Measurements from ENCODE around the gene TNFRSF19.
"Not testable (repeated sequence)": the region's sequence is repeated elsewhere in the genome, so short reads cannot be mapped to it uniquely, and the experiment has no call there.

TNFRSF19 gene, protein sequence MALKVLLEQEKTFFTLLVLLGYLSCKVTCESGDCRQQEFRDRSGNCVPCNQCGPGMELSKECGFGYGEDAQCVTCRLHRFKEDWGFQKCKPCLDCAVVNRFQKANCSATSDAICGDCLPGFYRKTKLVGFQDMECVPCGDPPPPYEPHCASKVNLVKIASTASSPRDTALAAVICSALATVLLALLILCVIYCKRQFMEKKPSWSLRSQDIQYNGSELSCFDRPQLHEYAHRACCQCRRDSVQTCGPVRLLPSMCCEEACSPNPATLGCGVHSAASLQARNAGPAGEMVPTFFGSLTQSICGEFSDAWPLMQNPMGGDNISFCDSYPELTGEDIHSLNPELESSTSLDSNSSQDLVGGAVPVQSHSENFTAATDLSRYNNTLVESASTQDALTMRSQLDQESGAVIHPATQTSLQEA

GRCh38 chr13:23570099-23570920, at the start of gene TNFRSF19:
Gene TNFRSF19 (plus strand): TSS chr13:23570412. CDS start chr13:23590184, 19,772 bp downstream.
- H3K4me3 ChIP-seq (replicated peaks; ENCODE audit: low read depth, low read length), result peak within 1 kb of the TSS; percentile 57
- no peak for TF ChIP-seq CTCF (IDR thresholded peaks at IDR 0.05; ENCODE audit: insufficient read depth, low read length, poor library complexity, severe bottlenecking)
- no peak for DNase-seq (ENCODE audit: extremely low read depth, insufficient read length)

GRCh38 chr13:23529926-23530325, 40.3 kb upstream of the TNFRSF19 start:
- H3K4me3 ChIP-seq (replicated peaks; ENCODE audit: low read depth, low read length); DNase-seq (ENCODE audit: extremely low read depth, insufficient read length); H3K27me3 ChIP-seq (replicated peaks; ENCODE audit: control insufficient read depth, insufficient read depth, low read length); H3K36me3 ChIP-seq (ENCODE audit: control insufficient read depth, insufficient read depth, low read length): not testable (repeated sequence)

More at GRCh38 chr13:23570099-23570920, at the start of gene TNFRSF19:
- Histone ChIP-seq H3K27me3 (replicated peaks; ENCODE audit: control insufficient read depth, insufficient read depth, low read length) (no peaks in the 10 kb centered on the region), H3K36me3 (ENCODE audit: control insufficient read depth, insufficient read depth, low read length) (no peaks in the 10 kb centered on the region)

DNA sequence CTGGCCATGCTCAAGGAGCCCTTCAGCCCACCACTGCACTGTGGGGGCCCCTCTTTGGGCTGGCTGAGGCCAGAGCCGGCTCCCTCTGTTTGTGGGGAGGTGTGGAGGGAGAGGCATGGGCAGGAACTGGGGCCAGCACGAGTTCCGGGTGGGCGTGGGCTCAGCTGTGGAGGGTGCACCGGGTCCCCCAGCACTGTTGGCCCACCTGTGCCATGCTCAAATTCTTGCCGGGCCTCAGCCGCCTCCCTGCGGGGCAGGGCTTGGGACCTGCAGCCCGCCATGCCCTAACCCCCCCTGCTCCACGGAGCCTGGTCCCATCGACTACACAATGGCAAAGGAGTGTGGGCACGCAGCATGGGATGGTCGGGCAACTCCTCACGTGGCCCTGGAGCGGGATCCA, 38.8 kb upstream of the TNFRSF19 start:
- no peaks in the 10 kb centered on the region for H3K27me3 ChIP-seq (replicated peaks; ENCODE audit: control insufficient read depth, insufficient read depth, low read length)
- H3K36me3 ChIP-seq (ENCODE audit: control insufficient read depth, insufficient read depth, low read length), result no peaks in the 10 kb centered on the region
- DNase-seq (ENCODE audit: extremely low read depth, insufficient read length), result no peak
- no peak overlapping the region for H3K4me3 ChIP-seq (replicated peaks; ENCODE audit: low read depth, low read length)
- no peak for TF ChIP-seq CTCF (IDR thresholded peaks at IDR 0.05; ENCODE audit: insufficient read depth, low read length, poor library complexity, severe bottlenecking)

DNA sequence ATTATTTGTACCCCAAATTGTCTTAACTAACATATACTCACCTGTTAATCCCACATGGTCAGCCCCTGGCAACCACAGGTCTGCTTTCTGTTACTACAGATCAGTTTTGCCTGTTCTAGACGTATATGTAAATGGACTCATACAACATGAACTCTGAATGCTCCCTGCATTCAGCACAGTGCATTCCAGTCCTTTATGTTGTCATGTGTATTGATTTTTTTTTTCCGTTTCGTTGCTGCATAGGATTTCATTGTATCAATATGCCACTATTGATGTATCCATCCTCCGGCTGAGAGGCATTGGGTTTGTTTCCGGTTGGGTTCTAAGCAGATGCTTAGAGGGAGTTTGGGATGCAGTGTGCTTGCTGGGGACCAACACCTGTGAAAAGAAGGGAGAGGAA, 36.1 kb upstream of the TNFRSF19 start:
- no peak overlapping the region for H3K4me3 ChIP-seq (replicated peaks; ENCODE audit: low read depth, low read length)
- DNase-seq (ENCODE audit: extremely low read depth, insufficient read length), result no peak
- no peaks in the 10 kb centered on the region for H3K27me3 ChIP-seq (replicated peaks; ENCODE audit: control insufficient read depth, insufficient read depth, low read length)
- TF ChIP-seq CTCF (IDR thresholded peaks at IDR 0.05; ENCODE audit: insufficient read depth, low read length, poor library complexity, severe bottlenecking), result no peak
- no peaks in the 10 kb centered on the region for H3K36me3 ChIP-seq (ENCODE audit: control insufficient read depth, insufficient read depth, low read length)

- DNase-seq (ENCODE audit: extremely low read depth, insufficient read length), result no peak
- no peaks in the 10 kb centered on the region for H3K27me3 ChIP-seq (replicated peaks; ENCODE audit: control insufficient read depth, insufficient read depth, low read length)
- no peak overlapping the region for H3K4me3 ChIP-seq (replicated peaks; ENCODE audit: low read depth, low read length)
- H3K36me3 ChIP-seq (ENCODE audit: control insufficient read depth, insufficient read depth, low read length), result no peaks in the 10 kb centered on the region; the same call in 1 of the 2 replicates
- TF ChIP-seq CTCF (IDR thresholded peaks at IDR 0.05; ENCODE audit: insufficient read depth, low read length, poor library complexity, severe bottlenecking), result no peak
Observed at GRCh38 chr13:23541221-23541824, 28.9 kb upstream of the TNFRSF19 start.

DNA sequence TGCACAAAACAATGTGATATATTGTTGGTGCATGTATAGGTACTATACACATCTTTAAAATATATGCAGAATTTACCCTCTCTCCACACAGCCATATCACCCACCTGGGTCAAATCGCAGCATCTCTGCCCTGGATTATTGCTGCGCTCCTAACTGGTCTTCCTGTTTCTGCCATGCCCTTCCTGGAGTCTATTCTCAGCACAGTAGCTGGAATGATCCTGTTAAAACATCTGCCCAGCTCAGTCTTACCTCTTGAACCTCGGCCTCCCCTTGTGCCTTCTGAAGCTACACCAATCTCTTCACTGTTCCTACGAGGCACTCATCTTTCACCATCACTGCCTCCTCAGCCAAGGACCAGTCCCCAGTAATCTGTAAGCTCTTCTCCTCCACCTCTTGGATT, 25.5 kb upstream of the TNFRSF19 start:
- no peak for DNase-seq (ENCODE audit: extremely low read depth, insufficient read length)
- no peak for TF ChIP-seq CTCF (IDR thresholded peaks at IDR 0.05; ENCODE audit: insufficient read depth, low read length, poor library complexity, severe bottlenecking)
- Histone ChIP-seq H3K4me3 (replicated peaks; ENCODE audit: low read depth, low read length) (no peak overlapping the region), H3K27me3 (replicated peaks; ENCODE audit: control insufficient read depth, insufficient read depth, low read length) (no peaks in the 10 kb centered on the region), H3K36me3 (ENCODE audit: control insufficient read depth, insufficient read depth, low read length) (no peaks in the 10 kb centered on the region; the same call in 1 of the 2 replicates)

Data from GM06990 (cell line).